SK-N-MC (cell line): ENCODE results near the gene TMEM106B.

ENCODE experiments used
- EZH2 ChIP-seq: fragments of 200-600 bp; sonication (generic); IDR thresholded peaks from one replicate; pipeline ENCODE4 v1.6.1; 2017; ENCODE audit warnings: antibody characterized with exemption
- POLR2AphosphoS5 ChIP-seq: IDR thresholded peaks from 2 replicates; pipeline ENCODE4 v1.6.1; 2012; ENCODE audit warnings: mild to moderate bottlenecking, low read depth, low read length, borderline replicate concordance

DNA sequence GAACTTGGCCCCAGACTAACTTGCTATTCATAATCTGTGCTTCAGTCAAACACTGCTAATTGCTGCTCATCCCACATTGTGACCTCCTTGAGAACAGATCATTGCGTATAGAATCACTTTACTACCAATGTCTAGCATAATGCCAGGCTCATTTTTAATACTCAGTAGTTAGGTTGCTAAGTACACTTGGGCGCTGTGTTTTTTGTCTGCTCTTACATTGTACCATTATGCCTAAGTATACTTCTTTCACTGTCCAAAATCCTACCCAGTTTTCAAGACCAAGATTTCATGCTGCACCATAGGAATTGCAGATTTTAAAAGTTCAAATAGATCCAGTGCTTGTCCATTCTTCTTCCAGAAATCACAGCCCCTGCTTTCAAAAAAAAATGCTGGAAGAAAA, 32.8 kb upstream of the TMEM106B start:
- TF ChIP-seq EZH2 (no peak), POLR2AphosphoS5 (no peak)
